Lower leg skin (tissue), 3 donors: ENCODE results near the gene CIP2A.

Experiments used
- CTCF ChIP-seq, 3 donors: fragments of 450-650 bp; IDR thresholded peaks; one replicate each; pipeline ENCODE4 v1.5.1; 2016; ENCODE audit warnings: antibody characterized with exemption in 3 of 3, mild to moderate bottlenecking in 3 of 3, moderate library complexity in 2 of 3
- POLR2A ChIP-seq, 2 donors: fragments of 450-650 bp; IDR thresholded peaks; one replicate each; pipeline ENCODE4 v1.6.1; 2016 to 2017; ENCODE audit warnings: antibody characterized with exemption in 2 of 2, mild to moderate bottlenecking in 1 of 2, moderate library complexity in 1 of 2

- TF ChIP-seq CTCF (IDR thresholded peaks at IDR 0.05): no peak
- TF ChIP-seq POLR2A (IDR thresholded peaks at IDR 0.05): no peak
These were observed 637 bp downstream of the CIP2A start for GRCh38 chr3:108588601-108589000.
